ENCODE data around the gene ABCG1.

ABCG1 gene

GRCh38 chr21:42279888-42280287 is 60.9 kb downstream of the ABCG1 start:
- no peak for TF ChIP-seq GATA2 (IDR thresholded peaks at IDR 0.05; ENCODE audit: low read depth, low read length)
- no peak for TF ChIP-seq GATA3 (IDR thresholded peaks at IDR 0.05; ENCODE audit: low read depth, low read length)

- no peak for TF ChIP-seq GATA3 (IDR thresholded peaks at IDR 0.05; ENCODE audit: low read depth, low read length)
- no peak for TF ChIP-seq GATA2 (IDR thresholded peaks at IDR 0.05; ENCODE audit: low read depth, low read length)
These were observed 61.6 kb downstream of the ABCG1 start for GRCh38 chr21:42280356-42281180.

- no peak for TF ChIP-seq GATA3 (IDR thresholded peaks at IDR 0.05; ENCODE audit: low read depth, low read length)
- TF ChIP-seq GATA2 (IDR thresholded peaks at IDR 0.05; ENCODE audit: low read depth, low read length) = no peak
These were observed 62.3 kb downstream of the ABCG1 start for GRCh38 chr21:42281181-42281680.

- TF ChIP-seq GATA3 (IDR thresholded peaks at IDR 0.05; ENCODE audit: low read depth, low read length) = no peak
- TF ChIP-seq GATA2 (IDR thresholded peaks at IDR 0.05; ENCODE audit: low read depth, low read length) = no peak
These were observed 63.1 kb downstream of the ABCG1 start for GRCh38 chr21:42282021-42282420.

GRCh38 chr21:42282715-42283114 is 63.8 kb downstream of the ABCG1 start:
- TF ChIP-seq GATA3 (IDR thresholded peaks at IDR 0.05; ENCODE audit: low read depth, low read length) (no peak), GATA2 (IDR thresholded peaks at IDR 0.05; ENCODE audit: low read depth, low read length) (no peak)

GRCh38 chr21:42285569-42286245 is 66.8 kb downstream of the ABCG1 start:
- TF ChIP-seq GATA2 (IDR thresholded peaks at IDR 0.05; ENCODE audit: low read depth, low read length) (no peak), GATA3 (IDR thresholded peaks at IDR 0.05; ENCODE audit: low read depth, low read length) (no peak)

- TF ChIP-seq GATA3 (IDR thresholded peaks at IDR 0.05; ENCODE audit: low read depth, low read length) (no peak), GATA2 (IDR thresholded peaks at IDR 0.05; ENCODE audit: low read depth, low read length) (no peak)
These were observed 67.5 kb downstream of the ABCG1 start for GRCh38 chr21:42286416-42286815.

GRCh38 chr21:42287193-42288083 is 68.5 kb downstream of the ABCG1 start:
- TF ChIP-seq GATA3 (IDR thresholded peaks at IDR 0.05; ENCODE audit: low read depth, low read length) (no peak), GATA2 (IDR thresholded peaks at IDR 0.05; ENCODE audit: low read depth, low read length) (no peak)

- TF ChIP-seq GATA3 (IDR thresholded peaks at IDR 0.05; ENCODE audit: low read depth, low read length) (no peak), GATA2 (IDR thresholded peaks at IDR 0.05; ENCODE audit: low read depth, low read length) (no peak)
These were observed 70.0 kb downstream of the ABCG1 start for GRCh38 chr21:42288962-42289361.

GRCh38 chr21:42289926-42290325 is 71.0 kb downstream of the ABCG1 start:
- no peak for TF ChIP-seq GATA3 (IDR thresholded peaks at IDR 0.05; ENCODE audit: low read depth, low read length)
- TF ChIP-seq GATA2 (IDR thresholded peaks at IDR 0.05; ENCODE audit: low read depth, low read length) = no peak

GRCh38 chr21:42290505-42290904 is 71.6 kb downstream of the ABCG1 start:
- TF ChIP-seq GATA2 (IDR thresholded peaks at IDR 0.05; ENCODE audit: low read depth, low read length) (no peak), GATA3 (IDR thresholded peaks at IDR 0.05; ENCODE audit: low read depth, low read length) (no peak)

GRCh38 chr21:42291003-42291750 is 72.2 kb downstream of the ABCG1 start:
- TF ChIP-seq GATA2 (IDR thresholded peaks at IDR 0.05; ENCODE audit: low read depth, low read length) (no peak), GATA3 (IDR thresholded peaks at IDR 0.05; ENCODE audit: low read depth, low read length) (no peak)
